ENCODE data around the gene RIPK1.
"Not testable (repeated sequence)": the region's sequence is repeated elsewhere in the genome, so short reads cannot be mapped to it uniquely, and the experiment has no call there.

RIPK1 gene

DNA sequence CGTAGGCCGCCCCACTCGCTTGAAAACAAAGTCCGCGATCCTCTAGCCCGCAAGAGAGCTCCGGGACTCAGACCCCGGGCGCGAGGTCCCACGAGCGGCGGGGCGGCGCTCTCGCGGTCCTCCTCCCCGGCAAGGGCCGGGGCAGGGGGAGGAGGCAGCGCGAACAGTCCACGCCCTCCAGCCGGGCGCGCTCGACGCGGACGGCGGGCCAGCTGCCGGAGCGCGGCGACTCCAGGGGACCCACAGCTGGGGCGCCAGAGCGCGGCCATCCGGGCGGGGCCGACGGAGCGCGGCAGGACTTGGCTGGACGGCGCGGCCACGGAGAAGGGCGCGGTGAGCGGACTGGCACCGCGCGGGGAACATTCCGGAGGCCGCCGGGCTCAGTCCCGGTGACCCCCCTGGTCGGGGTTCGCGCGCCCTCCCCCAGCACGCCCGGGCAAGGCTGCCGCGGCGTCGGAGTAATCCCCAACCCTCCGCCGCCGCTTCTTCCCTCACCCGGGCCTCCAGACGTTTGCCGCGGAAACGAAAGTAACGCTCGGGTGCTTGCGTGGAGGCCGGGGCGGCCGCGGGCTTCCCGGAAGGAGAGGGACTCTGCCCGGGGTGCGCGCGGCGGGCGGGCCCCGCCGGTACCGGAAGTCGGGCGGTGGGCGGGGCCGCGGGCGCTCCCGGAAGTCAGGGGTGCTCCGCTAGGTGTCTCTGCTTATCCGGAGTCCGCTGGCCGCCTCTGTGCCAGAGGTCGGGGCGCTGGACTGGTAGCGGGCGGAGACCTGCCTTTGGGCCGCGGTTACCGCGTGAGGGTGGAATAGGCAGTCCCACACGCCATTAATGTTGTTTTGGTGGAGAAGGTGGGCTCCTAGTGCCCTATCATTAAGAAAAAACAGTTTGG is at the start of gene RIPK1:
RIPK1 (plus strand) TSS at position 166 of the 886 bp plus-strand sequence. CDS start 8,330 bp downstream, outside the sequence.
- DNase-seq, result peak; percentile 93

DNA sequence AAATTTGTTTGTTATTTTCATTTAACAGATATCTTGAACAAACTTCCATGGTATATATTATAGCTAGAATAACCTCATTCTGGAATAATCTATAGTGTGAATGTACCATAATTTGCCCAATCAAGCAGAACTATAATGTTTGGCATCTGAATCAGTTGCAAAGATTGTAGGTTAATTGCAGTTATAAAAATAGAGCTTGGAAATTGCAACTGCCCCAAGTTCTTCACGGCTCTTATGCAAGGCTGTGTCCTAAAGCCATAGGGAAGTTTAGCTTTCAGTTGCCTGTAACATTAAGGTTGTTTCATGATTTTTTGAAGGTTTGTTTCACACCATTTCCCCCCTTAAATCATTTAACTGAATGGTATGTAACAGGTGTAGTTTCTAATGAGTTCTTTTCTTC is 49.2 kb upstream of the RIPK1 start:
- no peak for DNase-seq

DNA sequence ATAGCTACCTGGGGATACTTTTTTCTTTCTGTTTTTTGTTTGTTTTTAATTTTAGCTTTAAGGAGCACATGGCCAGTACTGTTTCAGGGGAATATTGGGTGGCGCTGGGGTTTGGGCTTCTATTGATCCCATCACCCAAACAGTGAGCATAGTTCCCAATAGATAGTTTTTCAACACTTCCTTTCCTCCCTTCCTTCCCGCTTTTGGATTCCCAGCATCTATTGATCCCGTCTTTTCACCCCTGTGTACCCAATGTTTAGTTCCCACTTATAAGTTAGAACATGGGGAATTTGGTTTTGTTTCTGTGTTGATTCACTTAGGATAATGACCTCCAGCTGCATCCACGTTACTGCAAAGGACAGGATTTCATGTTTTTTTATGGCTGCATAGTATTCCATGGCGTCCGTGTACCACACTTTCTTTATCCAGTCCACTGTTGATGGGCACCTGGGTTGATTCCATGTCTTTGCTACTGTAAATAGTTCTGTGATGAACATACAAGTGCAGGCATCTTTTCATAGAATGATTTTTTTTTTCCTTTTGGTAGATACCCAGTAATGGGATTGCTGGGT is 48.5 kb upstream of the RIPK1 start:
- DNase-seq, result no peak

DNA sequence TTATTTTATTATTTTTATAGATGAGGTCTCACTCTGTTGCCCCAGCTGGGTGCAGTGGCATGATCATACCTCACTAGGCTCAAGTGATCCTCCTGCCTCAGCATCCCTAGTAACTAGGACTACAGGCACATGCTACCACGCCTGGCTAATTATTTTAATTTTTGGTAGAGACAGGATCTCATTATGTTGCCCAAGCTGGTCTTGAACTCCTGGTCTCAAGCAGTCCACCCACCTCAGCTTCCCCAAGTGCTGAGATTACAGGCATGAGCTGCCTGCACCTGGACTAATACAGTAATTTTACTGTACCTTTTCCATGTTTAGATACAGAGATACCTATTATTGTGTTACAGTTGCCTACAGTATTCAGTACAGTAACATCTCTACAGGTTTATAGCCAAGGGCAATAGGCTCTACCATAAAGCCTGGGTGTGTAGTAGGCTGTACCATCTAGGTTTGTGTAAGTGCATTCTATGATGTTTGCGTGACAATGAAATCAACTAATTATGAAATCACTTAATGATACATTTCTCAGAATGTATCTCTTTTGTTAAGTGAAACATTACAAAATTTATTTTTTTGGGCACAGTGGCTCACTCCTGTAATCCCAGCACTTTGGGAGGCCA is 47.2 kb upstream of the RIPK1 start:
- not testable (repeated sequence) for DNase-seq

DNA sequence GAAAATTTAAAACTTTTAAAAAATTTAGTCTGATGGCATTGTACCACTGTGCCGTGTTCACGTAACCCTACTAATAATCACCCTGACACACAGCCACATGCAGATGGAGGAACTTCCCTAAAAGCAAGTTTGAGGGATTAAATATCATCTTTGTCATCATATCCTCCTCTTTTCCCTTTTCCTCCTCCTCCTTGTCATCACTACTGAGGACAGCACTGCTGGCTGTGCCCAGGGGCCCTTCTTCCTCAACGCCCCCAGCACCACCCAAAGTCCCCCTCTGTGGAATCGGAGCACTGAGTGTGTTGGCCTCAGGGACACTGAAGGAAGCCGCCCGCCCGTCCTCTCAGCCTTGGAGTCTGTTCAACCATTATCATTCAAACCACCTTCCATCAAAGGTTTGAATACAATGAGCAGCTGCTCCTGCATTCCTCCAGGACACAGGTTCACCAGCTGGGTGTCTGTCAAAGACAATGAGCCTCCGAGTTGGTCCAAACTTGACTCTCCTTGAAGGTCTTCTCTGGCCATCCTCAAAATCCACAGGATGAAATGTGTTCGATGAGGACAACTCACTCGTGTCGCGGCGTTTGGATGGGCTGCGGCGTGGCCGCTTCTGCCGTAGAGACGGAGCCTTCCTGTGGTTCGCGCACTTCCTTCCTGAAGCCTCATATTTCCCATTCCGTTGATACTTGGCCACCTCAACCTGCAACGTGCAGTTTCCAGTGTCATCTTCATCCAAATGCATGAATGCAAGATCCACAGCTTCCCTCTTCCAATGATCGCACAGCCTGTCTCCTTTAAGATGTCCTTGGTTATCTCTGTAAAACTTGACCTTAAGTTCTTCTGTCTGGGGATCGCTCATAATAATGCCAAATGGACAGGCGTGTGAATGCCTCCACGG is 45.3 kb upstream of the RIPK1 start:
- peak; percentile 61 for DNase-seq

DNA sequence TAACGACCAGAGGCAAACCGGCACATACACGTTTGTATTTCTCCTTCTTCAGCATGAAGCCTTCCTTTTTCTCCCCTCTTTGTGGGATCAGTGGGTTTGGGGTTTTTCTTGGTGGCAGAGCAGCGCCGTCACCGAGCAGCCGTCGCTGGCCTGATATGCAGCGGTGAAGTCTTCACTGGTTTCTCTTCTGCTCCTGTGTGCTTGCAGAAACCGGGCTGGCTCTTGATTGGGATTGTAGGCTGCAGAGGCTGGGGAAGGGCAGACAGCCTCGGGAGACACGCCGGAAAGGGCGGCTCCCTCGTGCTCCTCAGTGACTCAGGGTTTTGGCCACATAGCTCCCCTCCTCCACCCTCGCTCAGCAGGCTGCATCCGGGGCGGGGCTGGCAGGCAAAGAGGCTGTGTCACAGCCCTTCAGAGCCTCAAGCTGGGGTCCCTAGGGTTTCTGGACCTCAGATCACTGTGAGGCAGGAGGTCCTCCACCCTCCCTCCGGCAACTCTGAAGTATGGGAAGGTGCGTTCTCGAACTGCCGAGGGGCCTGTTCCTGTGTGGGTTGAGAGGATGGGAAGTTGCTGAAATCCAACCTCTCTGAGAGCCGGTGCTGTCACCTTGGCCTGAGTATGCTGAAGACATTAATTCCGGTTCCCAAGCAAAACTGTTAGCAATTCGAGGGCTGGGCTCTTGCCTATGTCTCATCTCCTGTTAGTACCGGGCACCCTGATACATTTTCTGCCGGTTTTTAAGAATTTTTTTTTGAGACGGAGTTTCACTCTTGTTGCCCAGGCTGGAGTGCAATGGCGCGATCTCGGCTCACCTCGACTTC is 44.4 kb upstream of the RIPK1 start:
- peak; percentile 98 for DNase-seq

DNA sequence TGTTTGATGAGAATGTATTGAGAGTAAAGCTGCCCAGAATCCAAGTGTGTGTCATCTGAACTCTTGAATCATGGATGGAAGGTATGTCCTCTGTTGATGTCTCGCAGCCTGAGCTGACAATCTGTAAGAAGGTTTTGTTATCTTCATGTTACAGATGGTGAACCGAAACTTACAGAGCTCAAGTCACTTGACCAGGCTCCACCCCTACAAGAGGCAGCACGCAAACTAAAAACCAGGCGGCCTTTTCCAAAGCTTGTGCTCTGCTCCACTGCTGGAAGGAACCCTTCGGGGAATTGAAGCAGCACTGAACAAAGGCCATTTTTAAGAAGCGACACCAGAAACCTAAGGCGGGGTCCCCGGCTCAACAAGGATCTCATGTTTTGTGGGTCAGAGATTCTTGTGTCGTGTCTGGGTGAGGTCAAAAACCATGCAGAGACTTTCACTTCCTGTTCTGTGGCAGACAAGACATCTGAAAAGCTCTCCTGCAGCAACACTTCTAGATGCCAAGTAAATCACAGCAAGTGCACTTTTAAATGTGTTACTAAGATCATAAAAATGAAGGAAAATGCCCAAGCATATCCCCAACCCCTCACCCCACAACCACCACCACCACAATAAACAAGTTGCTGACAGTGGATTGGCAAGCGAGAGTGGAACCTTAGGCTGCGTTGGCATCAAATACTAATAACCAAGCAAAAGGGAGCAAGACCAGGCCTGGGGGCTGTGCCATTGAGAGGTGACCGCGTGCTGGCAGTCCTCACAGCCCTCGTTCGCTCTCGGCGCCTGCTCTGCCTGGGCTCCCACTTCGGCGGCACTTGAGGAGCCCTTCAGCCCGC is 41.3 kb upstream of the RIPK1 start:
- DNase-seq, result no peak

DNA sequence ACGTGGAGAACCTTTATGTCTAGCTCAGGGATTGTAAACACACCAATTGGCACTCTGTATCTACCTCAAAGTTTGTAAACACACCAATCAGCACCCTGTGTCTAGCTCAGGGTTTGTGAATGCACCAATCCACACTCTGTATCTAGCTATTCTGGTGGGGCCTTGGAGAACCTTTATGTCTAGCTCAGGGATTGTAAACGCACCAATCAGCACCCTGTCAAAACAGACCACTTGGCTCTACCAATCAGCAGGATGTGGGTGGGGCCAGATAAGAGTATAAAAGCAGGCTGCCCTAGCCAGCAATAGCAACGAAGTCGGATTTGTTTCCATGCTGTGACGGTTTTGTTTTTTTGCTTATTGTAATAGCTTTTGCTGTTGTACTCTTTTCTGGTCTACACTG is 40.1 kb upstream of the RIPK1 start:
- DNase-seq, result not testable (repeated sequence)

DNA sequence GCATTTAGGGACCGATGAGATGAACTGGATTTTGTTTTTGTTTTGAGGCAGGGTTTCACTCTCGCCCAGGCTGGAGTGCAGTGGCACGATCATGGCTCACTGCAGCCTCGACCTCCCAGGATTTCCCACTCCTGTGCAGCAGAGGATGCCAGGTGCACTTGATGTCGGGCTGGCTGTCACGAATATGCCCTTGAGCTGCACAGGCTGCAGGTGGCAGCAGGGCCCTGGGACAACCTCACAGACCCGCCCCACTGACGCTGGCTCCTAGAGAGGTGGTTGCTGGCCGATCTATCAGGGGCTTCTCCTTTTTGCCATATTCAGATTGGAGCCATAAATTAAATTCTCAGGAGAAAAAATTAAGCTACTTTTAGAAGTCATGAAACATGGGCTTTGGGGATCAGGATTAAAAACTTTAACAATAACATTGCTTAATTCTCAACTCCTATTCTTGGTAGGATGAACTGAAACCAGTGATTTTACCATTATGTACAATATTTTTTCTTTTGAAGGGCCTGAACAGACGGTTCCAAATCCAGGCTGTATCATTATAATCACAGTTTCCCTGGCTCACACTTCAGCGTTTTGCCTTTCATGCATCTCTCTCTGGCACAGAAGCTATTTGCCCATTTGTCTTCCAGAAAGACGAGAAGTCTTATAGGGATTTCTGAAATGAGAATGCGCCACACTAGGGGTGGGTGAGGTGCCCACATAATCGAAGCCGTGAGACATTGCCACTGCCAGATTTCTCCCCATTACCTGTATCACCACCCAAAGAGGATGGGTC is 36.2 kb upstream of the RIPK1 start:
- DNase-seq, result no peak

DNA sequence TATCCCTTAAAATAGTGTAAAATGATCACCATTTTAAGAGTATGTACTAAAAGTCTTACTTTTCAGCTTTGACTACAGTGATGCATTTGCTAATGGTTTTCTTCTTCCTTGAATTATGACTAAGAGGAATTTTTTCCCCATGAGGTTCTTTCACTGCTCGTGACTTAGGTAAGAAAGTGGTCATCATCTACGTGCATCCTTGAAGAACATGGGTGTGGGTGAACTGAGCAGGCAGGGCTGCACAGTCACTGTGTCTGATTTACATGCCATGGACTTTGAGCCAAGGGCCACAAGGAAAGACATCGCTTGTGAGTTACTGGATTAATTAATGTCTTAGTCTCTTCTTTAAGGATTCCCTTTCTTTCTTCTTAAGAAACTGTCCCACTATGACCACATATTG is 35.3 kb upstream of the RIPK1 start:
- DNase-seq, result no peak

DNA sequence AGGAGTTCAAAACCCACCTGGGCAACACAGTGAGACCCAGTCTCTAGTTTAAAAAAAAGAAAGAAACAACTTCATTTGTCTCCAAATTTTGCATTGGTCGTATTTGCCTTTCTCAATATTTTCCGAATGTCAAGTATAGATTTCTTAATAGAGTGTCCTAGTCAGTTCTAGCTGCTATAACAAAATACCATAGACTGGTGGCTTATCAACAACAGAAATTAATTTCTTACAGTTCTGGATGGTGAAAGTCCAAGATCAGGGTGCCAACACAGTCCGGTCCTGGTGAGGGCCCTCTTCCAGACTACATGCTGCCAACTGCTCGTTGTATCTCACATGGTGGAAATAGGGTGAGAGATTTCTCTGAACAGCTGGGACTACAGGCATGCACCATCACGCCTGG is 34.6 kb upstream of the RIPK1 start:
- DNase-seq, result no peak

DNA sequence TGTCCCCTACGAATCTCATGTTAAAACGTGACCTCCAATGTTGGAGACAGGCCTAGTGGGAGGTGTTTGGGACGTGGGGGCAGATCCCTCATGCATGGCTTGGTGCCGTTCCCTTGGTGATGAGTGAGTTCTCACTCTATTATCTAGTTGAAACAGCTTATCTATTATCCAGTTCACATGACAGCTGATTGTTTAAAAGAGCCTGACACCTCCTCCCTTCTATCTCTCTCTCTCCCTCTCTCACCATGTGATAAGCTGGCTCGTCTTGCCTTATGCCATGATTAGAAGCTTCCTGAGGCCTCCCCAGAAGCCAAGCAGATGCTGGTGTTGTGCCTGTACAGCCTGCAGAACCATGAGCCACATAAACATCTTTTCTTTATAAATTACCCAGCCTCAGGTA is 32.9 kb upstream of the RIPK1 start:
- no peak for DNase-seq

DNA sequence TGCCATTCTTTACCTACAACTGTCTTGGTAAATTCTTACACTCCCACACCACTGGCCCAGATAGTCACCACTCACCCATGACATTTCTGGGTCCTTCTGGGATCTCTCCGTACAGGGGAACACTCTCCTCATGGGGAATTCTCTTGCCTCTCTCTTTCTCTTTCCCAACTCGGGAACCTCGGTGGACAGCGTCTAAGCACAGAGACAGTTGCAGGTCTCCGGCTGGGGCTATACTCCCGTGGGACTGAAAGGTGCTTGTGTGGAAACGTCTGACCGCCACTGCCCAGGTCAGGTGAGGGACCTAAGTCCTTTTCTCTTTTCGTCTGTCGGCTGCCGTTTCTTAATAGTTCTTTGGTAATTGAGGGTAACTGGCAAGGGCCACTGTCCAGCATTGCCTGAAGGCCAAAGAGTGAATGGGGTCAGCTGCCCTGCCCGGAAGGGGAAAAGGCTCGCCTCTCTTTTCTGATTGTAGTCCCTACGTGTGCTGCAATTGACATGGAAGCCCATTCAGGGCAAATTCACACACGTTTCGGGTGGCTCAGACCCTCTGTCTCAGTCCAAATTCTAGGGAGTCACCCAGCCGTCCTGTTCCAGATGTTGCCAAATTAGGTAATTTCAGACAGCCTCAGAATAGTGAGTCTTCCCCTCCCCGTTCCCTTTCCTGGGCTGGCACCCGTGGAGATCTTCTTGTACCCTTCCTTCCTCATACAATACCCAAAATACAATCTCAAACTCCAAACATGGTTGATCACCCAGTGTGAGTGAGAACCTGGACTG is 31.2 kb upstream of the RIPK1 start:
- DNase-seq, result no peak

DNA sequence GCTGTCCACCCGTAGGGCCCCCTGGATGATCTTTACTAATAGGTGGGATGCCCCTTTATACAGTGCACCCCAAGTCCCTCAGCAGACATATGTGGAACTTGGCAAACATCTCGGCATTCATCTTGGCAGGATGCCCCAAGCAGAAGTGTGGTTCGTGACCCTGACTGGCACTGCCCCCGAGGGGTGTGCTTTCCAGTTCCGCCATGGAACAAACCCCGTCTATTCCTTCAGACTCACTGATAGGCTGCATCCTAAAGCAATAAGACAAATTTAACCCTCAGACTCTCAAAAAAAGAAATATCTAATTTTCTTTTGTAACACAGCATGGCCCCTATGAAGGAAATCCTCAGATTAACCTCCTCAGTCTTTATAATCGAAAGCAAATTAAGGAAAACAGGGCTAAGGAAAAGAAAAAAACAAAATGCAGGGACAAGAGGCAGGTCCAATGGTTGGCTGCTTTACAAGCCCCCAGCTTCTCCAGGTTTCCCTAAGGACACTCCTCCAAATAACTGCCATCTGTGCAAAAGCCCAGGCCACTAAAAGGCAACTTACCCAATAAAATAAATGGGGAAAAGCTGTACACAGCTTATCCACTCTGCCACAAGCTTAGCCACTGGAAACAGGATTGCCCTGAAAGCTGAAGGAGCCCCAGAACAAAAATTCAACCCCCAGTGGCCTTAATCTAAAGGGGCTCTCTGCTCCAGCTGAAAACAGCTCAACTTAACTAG is 30.5 kb upstream of the RIPK1 start:
- DNase-seq, result peak; percentile 91

DNA sequence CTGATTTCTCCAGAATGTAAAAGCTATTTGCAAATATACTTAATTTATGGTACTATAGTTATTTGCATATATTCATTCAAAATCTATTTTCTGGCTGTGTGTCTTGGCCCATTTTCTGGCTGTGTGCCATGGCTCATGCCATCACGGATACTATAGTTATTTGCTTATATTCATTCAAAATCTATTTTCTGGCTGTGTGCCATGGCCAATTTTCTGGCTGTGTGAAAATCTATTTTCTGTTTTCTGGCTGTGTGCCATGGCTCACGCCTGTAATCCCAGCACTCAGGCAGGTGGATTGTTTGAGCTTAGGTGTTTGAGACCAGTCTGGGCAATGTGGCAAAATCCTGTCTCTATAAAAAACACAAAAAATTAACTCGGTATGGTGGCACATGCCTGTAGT is 28.9 kb upstream of the RIPK1 start:
- peak; percentile 63 for DNase-seq

DNA sequence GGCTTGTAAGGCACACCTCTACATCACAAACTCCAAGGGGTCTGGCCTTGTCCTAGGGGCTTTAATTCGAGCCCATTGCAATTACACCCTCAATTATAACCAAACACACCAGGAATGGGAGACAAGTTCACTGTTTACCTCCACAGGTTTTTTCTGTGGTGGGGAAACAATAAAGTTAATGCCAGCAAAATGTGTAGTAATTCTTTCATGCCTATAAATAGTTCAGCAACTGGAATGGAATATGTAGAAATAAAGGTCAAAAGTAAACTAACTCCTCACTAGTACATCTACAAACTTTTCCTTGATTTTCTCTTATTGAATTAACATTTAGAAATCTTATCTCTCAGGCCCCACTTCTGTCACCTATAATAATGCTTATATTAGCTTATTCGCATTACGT is 27.1 kb upstream of the RIPK1 start:
- no peak for DNase-seq

DNA sequence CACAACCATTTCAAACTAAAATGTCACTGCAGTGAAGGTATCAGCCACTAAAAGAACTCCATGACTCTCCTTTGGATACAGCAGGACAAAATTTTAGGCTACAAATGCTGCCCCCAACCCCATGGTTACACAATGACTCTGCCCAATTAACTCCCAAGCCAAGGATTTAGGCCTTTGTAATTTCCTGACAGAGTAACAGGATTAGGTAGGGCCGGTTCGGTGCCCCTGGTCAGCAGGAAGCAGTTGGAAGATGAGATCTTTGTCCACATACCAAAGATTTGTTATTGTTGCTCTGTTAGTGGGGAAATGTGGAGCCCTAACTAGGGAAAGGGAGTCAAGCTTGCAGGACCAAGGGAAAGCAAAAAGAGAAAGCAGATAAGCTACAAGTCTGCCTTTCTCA is 26.7 kb upstream of the RIPK1 start:
- peak; percentile 68 for DNase-seq

DNA sequence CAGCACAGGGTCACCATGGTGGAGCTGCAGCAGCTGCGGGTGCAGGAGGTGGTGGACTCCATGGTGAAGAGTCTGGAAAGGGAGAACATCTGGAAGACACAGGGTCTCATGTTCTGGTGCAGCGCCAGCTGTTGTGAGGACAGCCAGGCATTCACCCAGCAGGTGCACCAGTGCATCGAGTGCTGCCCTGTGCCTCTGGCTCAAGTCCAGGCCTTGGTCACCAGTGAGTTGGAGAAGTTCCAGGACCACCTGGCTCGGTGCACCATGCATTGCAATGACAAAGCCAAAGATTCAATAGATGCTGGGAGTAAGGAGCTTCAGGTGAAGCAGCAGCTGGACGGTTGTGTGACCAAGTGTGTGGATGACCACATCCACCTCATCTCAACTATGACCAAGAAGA is 22.9 kb upstream of the RIPK1 start:
- no peak for DNase-seq

DNA sequence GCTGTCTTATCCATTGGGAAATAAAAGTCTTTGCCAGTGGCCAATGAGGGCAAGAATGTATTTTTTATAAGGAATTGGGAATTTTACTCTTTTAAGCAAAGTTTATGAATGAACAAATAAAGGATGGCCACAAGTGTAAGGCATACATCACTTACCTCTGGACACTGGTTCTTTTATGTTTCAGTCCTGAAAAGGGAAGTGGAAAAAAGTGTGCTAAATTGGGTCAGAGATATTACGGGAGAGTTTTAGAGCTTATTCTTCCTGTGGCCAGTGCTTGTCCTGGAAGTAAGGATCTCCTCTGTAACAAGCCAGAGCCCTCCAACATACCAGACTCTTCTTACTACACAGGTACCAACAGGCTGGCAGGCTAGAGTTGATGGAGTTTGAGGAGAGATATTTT is 22.5 kb upstream of the RIPK1 start:
- DNase-seq, result no peak

Measured in NCI-H82 (cell line).